Parathyroid adenoma (tissue), 2 donors: ENCODE results near the gene MAGI1.

Experiments
- H2AFZ ChIP-seq: fragments of 300-600 bp; sonication (generic); one replicate; pipeline ENCODE4 v1.7.0; 2017; ENCODE audit warnings: antibody characterized with exemption, mild to moderate bottlenecking
- H3K27ac ChIP-seq: fragments of 300-600 bp; sonication (generic); one replicate; pipeline ENCODE4 v1.7.0; 2017
- H3K27me3 ChIP-seq: fragments of 300-600 bp; sonication (generic); one replicate; pipeline ENCODE4 v1.7.0; 2017; ENCODE audit warnings: low read length; ENCODE audit not compliant: control insufficient read depth, insufficient read depth
- H3K36me3 ChIP-seq: fragments of 300-600 bp; sonication (generic); one replicate; pipeline ENCODE4 v1.7.0; 2017; ENCODE audit warnings: low read length; ENCODE audit not compliant: control insufficient read depth, insufficient read depth
- H3K4me1 ChIP-seq: fragments of 300-600 bp; sonication (generic); one replicate; pipeline ENCODE4 v1.7.0; 2017; ENCODE audit warnings: control low read depth
- H3K4me2 ChIP-seq: fragments of 300-600 bp; sonication (generic); one replicate; pipeline ENCODE4 v1.7.0; 2017; ENCODE audit warnings: low read length
- H3K4me3 ChIP-seq: fragments of 300-600 bp; sonication (generic); one replicate; pipeline ENCODE4 v1.7.0; 2017; ENCODE audit warnings: low read depth, low read length
- H3K79me2 ChIP-seq: fragments of 300-600 bp; sonication (generic); one replicate; pipeline ENCODE4 v1.7.0; 2017; ENCODE audit warnings: control low read depth
- H3K9ac ChIP-seq: fragments of 300-600 bp; sonication (generic); one replicate; pipeline ENCODE4 v1.7.0; 2017; ENCODE audit warnings: mild to moderate bottlenecking
- H3K9me3 ChIP-seq: fragments of 300-600 bp; sonication (generic); one replicate; pipeline ENCODE4 v1.7.0; 2017; ENCODE audit warnings: low read length; ENCODE audit not compliant: control insufficient read depth
- TF ChIP-seq, protein P1 (sequence below): fragments of 300-600 bp; sonication (generic); IDR thresholded peaks from one replicate; pipeline ENCODE4 v1.7.0; 2017; ENCODE audit warnings: antibody characterized with exemption, mild to moderate bottlenecking
- donor health status: primary hyperparathyroidism.

The MAGI1 gene

DNA sequence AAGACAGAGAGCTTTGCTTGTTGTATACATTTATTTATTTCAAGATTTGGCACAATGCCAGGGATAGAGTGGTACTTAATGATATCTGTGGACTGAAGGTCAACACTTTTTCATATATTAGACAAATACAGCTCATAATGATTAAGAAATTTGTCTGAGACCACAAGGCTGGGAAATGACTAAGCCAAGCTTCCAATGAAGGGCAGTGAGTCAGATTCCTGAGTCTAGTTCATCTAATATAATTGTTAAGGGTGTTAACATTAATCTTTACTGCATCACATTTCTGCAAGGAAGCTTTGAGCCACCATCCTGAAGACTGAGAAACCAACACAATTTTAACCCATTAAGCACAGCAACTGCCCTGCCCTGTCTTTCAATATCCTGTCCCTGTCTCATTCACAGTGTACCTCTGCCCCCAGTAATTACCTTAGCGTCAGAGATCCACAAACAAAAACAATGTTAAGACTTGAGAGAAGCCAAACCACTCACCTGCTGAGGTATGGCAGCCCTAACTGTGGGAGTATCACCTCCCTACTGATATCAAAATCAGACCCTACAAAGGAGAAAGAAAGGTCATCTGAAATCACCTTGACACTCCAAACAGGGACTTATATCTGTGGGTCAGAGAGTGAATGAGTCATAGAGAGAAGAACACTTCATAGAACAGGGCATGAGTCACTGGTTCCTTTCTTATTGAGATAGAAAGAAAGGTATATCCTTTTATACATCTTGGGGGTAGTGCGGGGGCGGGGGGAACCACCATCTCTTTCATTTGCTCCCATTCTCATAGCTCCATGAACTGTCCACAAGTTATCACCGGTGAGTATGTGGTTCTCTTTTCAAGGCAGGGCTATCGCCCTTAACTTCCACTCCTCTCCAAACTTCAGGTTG is 74.7 kb downstream of the MAGI1 start:
- Histone ChIP-seq H3K79me2 (peaks cover 5% of the 10 kb centered on the region), H3K36me3 (no peaks in the 10 kb centered on the region), H3K4me1 (no peaks in the 10 kb centered on the region), H3K9me3 (no peaks in the 10 kb centered on the region), H3K4me3 (no peak overlapping the region), H3K27me3 (no peaks in the 10 kb centered on the region), H3K9ac (no peak overlapping the region), H3K27ac (no peak overlapping the region), H2AFZ (no peak overlapping the region), H3K4me2 (no peak overlapping the region)
- TF ChIP-seq, protein P1, sequence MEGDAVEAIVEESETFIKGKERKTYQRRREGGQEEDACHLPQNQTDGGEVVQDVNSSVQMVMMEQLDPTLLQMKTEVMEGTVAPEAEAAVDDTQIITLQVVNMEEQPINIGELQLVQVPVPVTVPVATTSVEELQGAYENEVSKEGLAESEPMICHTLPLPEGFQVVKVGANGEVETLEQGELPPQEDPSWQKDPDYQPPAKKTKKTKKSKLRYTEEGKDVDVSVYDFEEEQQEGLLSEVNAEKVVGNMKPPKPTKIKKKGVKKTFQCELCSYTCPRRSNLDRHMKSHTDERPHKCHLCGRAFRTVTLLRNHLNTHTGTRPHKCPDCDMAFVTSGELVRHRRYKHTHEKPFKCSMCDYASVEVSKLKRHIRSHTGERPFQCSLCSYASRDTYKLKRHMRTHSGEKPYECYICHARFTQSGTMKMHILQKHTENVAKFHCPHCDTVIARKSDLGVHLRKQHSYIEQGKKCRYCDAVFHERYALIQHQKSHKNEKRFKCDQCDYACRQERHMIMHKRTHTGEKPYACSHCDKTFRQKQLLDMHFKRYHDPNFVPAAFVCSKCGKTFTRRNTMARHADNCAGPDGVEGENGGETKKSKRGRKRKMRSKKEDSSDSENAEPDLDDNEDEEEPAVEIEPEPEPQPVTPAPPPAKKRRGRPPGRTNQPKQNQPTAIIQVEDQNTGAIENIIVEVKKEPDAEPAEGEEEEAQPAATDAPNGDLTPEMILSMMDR = no peak

DNA sequence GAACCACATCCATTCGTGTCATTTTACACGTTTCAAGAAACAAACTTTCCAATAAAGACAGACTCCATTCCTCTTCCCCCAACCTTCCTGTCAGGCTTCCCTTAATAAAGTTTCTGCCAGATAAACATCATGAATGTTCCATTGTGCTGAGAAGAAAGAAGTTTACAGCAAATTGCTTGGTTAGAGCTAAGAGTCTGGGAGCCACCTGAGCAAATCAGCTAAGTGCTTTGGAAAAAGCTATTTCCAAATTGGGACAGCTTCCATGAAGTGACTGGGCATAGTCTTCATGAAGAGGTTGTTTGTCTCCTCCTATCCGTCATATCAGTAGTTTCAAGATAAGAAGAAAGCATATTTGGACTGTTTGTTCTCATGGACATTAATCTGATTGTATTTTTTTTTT is 77.0 kb downstream of the MAGI1 start:
- no peak overlapping the region for H3K4me3 ChIP-seq
- H3K9ac ChIP-seq = no peak overlapping the region
- H3K9me3 ChIP-seq = no peaks in the 10 kb centered on the region
- H2AFZ ChIP-seq = no peak overlapping the region
- TF ChIP-seq, protein P1 = no peak
- H3K27ac ChIP-seq = no peak overlapping the region
- peaks cover 2% of the 10 kb centered on the region for H3K79me2 ChIP-seq
- H3K36me3 ChIP-seq = no peaks in the 10 kb centered on the region
- H3K4me1 ChIP-seq = no peaks in the 10 kb centered on the region
- H3K27me3 ChIP-seq = no peaks in the 10 kb centered on the region
- no peak overlapping the region for H3K4me2 ChIP-seq

DNA sequence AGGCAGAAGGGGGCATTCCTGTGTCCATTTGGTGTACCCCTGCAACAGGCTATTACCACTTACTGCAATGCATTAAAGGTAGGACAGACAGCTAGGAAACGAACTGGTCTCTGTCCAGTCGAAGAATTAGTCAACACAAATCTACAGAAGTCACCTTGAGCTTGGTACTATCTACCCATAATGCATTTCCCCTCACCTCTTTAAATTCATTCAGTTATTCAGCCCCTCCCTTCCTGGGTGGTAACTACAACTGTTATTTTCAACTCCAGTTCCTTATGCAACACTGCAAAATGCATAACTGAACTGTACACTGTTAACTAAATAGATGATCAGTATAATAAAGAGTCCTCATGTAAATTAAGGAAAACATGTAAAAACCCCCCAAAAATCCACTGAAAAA is 77.6 kb downstream of the MAGI1 start:
- Histone ChIP-seq H3K9me3 (no peaks in the 10 kb centered on the region), H3K4me2 (no peak overlapping the region), H3K4me3 (no peak overlapping the region), H2AFZ (no peak overlapping the region), H3K79me2 (peaks cover 2% of the 10 kb centered on the region), H3K27me3 (no peaks in the 10 kb centered on the region), H3K36me3 (no peaks in the 10 kb centered on the region), H3K9ac (no peak overlapping the region), H3K4me1 (no peaks in the 10 kb centered on the region), H3K27ac (no peak overlapping the region)
- TF ChIP-seq, protein P1 = no peak

DNA sequence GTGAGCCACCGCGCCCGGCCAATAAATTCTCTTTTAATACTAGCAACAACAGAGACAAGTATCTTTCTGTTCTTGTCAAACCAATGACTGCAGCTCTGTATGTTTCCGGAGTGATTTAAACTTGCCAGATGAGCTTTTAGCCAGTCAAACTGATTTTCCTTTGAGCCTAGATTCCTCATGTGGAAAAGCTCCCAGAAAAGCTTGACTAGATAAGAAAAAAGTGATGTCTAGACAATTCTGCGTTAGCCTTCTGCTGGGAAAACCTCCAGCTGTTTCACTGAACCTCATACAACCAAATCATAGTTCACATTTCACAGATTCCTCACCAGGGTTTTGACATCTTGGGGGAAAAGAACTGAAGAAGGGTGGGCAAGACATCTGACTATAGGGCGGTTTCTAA is 78.6 kb downstream of the MAGI1 start:
- H3K9me3 ChIP-seq = no peaks in the 10 kb centered on the region
- no peaks in the 10 kb centered on the region for H3K36me3 ChIP-seq
- H3K9ac ChIP-seq = no peak overlapping the region
- H3K4me3 ChIP-seq = no peak overlapping the region
- peaks cover 2% of the 10 kb centered on the region for H3K79me2 ChIP-seq
- no peaks in the 10 kb centered on the region for H3K27me3 ChIP-seq
- H3K27ac ChIP-seq = no peak overlapping the region
- TF ChIP-seq, protein P1 = no peak
- no peaks in the 10 kb centered on the region for H3K4me1 ChIP-seq
- H3K4me2 ChIP-seq = no peak overlapping the region
- H2AFZ ChIP-seq = no peak overlapping the region

DNA sequence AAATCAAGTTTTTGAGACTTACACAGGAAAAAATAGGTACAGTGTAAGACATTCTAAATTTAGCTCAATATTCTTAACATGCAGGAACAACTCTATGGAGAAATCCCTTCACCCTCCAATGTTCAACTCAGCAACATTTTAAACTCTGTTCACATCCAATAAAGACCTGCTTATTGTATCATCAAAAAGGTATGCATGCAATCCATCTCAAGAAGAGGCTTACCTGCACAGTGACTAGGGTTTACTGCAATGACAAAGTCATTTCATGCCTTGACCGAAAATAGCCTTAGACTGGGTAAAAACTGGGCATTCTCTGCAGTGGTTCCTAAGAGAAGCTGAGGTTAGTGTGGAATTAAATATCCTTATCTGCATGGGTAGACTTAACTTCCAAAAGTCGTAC is 80.5 kb downstream of the MAGI1 start:
- no peaks in the 10 kb centered on the region for H3K27me3 ChIP-seq
- no peaks in the 10 kb centered on the region for H3K9me3 ChIP-seq
- no peak overlapping the region for H3K4me3 ChIP-seq
- peaks cover 11% of the 10 kb centered on the region for H3K4me1 ChIP-seq
- H3K79me2 ChIP-seq = no peaks in the 10 kb centered on the region
- no peaks in the 10 kb centered on the region for H3K36me3 ChIP-seq
- no peak overlapping the region for H2AFZ ChIP-seq
- H3K27ac ChIP-seq = no peak overlapping the region
- H3K4me2 ChIP-seq = no peak overlapping the region
- TF ChIP-seq, protein P1 = no peak
- no peak overlapping the region for H3K9ac ChIP-seq
